CD4-positive, alpha-beta T cell (primary cell): ENCODE data around the gene WDR82. TPM values are rescaled to one million over a fixed set of nuclear protein-coding genes. Genes with fewer than 3 reads are reported as not detected.
A peak's percentile ranks its signal among the peaks of the same experiment; 100 is the strongest.

Source experiments
- ATAC-seq: fragments of 200-7000 bp; cut with Tn5 transposase; one replicate; pipeline ENCODE4 v1.10.0; 2022; ENCODE audit warnings: mild to moderate bottlenecking; ENCODE audit not compliant: poor library complexity
- CTCF ChIA-PET: fragments of 350-600 bp; sonication (Branson Sonifier 250); formaldehyde crosslinking; loops from one replicate; lab custom pipeline; 2021; ENCODE audit warnings: antibody characterized with exemption, inconsistent platforms; lab: Charles Lee
- POLR2A ChIA-PET: fragments of 350-600 bp; sonication (Branson Sonifier 250); formaldehyde crosslinking; loops from one replicate; lab custom pipeline; 2021; ENCODE audit warnings: antibody characterized with exemption, inconsistent platforms; lab: Charles Lee
- DNase-seq, 14 experiments: peaks; one replicate each; pipeline ENCODE4 v3.0.0-alpha.2; 2013 to 2020; ENCODE audit warnings: mixed read lengths in 2 of 14
- H3K27ac ChIP-seq, 2 donors: one replicate each; pipeline versions ENCODE4 v1.5.1 to v1.7.0; 2013; ENCODE audit warnings: low read length in 2 of 2, low read depth in 1 of 2, mild to moderate bottlenecking in 1 of 2
- H3K27me3 ChIP-seq, 2 experiments: 1 replicate in 1 of 2; 2 replicates in 1 of 2; pipeline versions ENCODE4 v1.6.1 to v1.7.0; 2013; ENCODE audit warnings: low read length in 2 of 2, control low read depth in 1 of 2, mild to moderate bottlenecking in 1 of 2, moderate library complexity in 1 of 2; ENCODE audit not compliant: insufficient read depth in 2 of 2, control insufficient read depth in 1 of 2
- H3K36me3 ChIP-seq: one replicate; pipeline ENCODE4 v1.6.1; 2013; ENCODE audit warnings: low read length, control low read depth; ENCODE audit not compliant: insufficient read depth
- H3K4me1 ChIP-seq: one replicate; pipeline ENCODE4 v1.6.1; 2013; ENCODE audit warnings: low read length, control low read depth; ENCODE audit not compliant: insufficient read depth
- H3K4me3 ChIP-seq: one replicate; pipeline ENCODE4 v1.5.1; 2013; ENCODE audit warnings: mild to moderate bottlenecking, low read length, moderate library complexity
- H3K9me3 ChIP-seq, 2 experiments: 1 replicate in 1 of 2; 2 replicates in 1 of 2; pipeline versions ENCODE4 v1.6.1 to v1.7.0; 2013; ENCODE audit warnings: low read length in 2 of 2, mild to moderate bottlenecking in 2 of 2, control low read depth in 1 of 2, moderate library complexity in 1 of 2; ENCODE audit not compliant: control insufficient read depth in 1 of 2, insufficient read depth in 1 of 2
- H3K27ac Mint-ChIP-seq: one replicate; pipeline ENCODE4 v1.8.0; 2020; ENCODE audit warnings: mixed read lengths
- H3K27me3 Mint-ChIP-seq: one replicate; pipeline ENCODE4 v1.8.0; 2021; ENCODE audit warnings: mixed read lengths
- H3K36me3 Mint-ChIP-seq: one replicate; pipeline ENCODE4 v1.8.0; 2021; ENCODE audit warnings: low read depth, mixed read lengths
- H3K4me1 Mint-ChIP-seq: one replicate; pipeline ENCODE4 v1.8.0; 2021; ENCODE audit warnings: low read depth, mixed read lengths
- H3K4me3 Mint-ChIP-seq: one replicate; pipeline ENCODE4 v1.8.0; 2020; ENCODE audit warnings: mild to moderate bottlenecking, mixed read lengths
- H3K9me3 Mint-ChIP-seq: one replicate; pipeline ENCODE4 v1.8.0; 2020; ENCODE audit warnings: mixed read lengths
- intact Hi-C, 2 experiments: fragments of 100-400 bp; cut with DNase I in 1 of 2; cut with micrococcal nuclease in 1 of 2; formaldehyde crosslinking; loops; one replicate each; pipeline versions ENCODE4 v1.15.1 to v1.9.0; 2023 to 2025; cut with DNase I, micrococcal nuclease
- total RNA-seq, 174 experiments: library from RNA in 2 of 174; stranded (reverse) in 2 of 174; gene quantifications; one replicate each; pipeline ENCODE4 v1.2.3 and lab custom pipeline; 2021 to 2026
- TF ChIP-seq, protein P1 (sequence below): fragments of 200-600 bp; IDR thresholded peaks from one replicate; pipeline ENCODE4 v1.8.0; 2022; ENCODE audit warnings: antibody characterized with exemption, mild to moderate bottlenecking

WDR82 gene
- total RNA-seq, 2 experiments from 2014 or later = 114 TPM

DNA sequence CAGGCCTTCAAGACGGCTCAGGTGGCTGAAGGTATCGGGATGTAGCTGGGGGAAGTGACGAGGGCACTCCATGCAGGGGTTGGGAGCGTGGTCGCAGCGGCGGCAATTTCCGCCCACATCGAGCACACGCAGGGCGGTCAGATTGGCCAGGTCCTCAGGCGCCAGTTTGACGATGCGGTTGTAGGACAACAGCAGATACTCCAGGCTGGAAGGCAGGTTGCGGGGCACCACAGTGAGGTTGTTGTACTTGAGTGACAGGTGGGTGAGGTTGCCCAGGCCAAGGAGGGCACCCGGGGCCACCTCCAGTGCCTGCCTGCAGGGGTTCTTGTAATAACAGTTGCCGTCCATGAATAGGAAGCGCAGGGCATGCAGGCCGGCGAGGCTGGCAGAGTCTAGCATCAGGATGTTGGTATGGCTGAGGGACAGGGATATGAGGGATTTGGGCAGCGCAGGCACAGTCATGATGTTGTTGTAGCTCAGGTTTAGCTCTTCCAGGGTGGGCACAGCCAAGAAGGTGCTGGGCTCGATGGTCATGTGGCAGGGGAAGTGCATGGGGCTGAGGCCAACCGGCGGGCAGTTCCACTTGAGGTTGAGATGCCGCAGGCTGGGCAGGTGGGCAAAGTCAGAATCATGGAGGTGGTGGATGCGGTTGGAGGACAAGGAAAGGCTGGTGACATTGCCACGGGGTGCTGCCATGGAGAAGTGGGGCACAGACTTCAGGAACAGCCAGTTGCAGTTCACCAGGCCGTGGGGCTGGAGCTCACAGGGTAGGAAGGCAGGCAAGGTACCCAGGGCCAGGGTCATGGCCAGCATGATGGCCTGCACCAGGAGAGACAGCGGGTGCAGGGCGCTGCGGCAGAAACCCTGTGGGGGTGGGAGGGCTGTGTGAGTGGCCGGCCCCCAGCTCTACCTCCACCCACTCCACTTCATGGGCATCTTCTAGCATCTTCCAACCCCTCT is 54.7 kb downstream of the WDR82 start:
- ATAC-seq = no peak
- H3K27ac ChIP-seq = no peak overlapping the region
- peaks cover 12% of the 10 kb centered on the region for H3K36me3 ChIP-seq
- intact Hi-C loops = loop anchor here (1.0 to 5.0 kb wide), 2 partner anchors 15 to 224 kb away; partner anchors contain the start of gene SEMA3G (in 1 of the 2)
- DNase-seq = peak in 2 of 14 experiments; percentile 7 to 23
- ChIA-PET CTCF (interaction anchor here (1.2 to 1.3 kb wide), 2 partner anchors 7 to 115 kb away, joined by 4 read pairs; no protein-coding TSS in a partner anchor), POLR2A (interaction anchor here (0.6 to 8.6 kb wide), 7 partner anchors 8 to 115 kb away, joined by 3 to 74 read pairs (median 13); partner anchors contain the start of gene TWF2)
- H3K4me3 ChIP-seq = no peak overlapping the region
- peak overlapping the region; percentile 73 for H3K27ac Mint-ChIP-seq
- no peaks in the 10 kb centered on the region for H3K27me3 Mint-ChIP-seq
- H3K36me3 Mint-ChIP-seq = peaks cover 18% of the 10 kb centered on the region
- peak overlapping the region; percentile 45 for H3K4me3 Mint-ChIP-seq
- TF ChIP-seq, protein P1, sequence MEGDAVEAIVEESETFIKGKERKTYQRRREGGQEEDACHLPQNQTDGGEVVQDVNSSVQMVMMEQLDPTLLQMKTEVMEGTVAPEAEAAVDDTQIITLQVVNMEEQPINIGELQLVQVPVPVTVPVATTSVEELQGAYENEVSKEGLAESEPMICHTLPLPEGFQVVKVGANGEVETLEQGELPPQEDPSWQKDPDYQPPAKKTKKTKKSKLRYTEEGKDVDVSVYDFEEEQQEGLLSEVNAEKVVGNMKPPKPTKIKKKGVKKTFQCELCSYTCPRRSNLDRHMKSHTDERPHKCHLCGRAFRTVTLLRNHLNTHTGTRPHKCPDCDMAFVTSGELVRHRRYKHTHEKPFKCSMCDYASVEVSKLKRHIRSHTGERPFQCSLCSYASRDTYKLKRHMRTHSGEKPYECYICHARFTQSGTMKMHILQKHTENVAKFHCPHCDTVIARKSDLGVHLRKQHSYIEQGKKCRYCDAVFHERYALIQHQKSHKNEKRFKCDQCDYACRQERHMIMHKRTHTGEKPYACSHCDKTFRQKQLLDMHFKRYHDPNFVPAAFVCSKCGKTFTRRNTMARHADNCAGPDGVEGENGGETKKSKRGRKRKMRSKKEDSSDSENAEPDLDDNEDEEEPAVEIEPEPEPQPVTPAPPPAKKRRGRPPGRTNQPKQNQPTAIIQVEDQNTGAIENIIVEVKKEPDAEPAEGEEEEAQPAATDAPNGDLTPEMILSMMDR = no peak
- peaks cover 82% of the 10 kb centered on the region for H3K4me1 Mint-ChIP-seq
- H3K9me3 ChIP-seq = no peaks in the 10 kb centered on the region
- peaks cover 91% of the 10 kb centered on the region for H3K4me1 ChIP-seq
- H3K27me3 ChIP-seq = no peaks in the 10 kb centered on the region
- H3K9me3 Mint-ChIP-seq = no peaks in the 10 kb centered on the region

DNA sequence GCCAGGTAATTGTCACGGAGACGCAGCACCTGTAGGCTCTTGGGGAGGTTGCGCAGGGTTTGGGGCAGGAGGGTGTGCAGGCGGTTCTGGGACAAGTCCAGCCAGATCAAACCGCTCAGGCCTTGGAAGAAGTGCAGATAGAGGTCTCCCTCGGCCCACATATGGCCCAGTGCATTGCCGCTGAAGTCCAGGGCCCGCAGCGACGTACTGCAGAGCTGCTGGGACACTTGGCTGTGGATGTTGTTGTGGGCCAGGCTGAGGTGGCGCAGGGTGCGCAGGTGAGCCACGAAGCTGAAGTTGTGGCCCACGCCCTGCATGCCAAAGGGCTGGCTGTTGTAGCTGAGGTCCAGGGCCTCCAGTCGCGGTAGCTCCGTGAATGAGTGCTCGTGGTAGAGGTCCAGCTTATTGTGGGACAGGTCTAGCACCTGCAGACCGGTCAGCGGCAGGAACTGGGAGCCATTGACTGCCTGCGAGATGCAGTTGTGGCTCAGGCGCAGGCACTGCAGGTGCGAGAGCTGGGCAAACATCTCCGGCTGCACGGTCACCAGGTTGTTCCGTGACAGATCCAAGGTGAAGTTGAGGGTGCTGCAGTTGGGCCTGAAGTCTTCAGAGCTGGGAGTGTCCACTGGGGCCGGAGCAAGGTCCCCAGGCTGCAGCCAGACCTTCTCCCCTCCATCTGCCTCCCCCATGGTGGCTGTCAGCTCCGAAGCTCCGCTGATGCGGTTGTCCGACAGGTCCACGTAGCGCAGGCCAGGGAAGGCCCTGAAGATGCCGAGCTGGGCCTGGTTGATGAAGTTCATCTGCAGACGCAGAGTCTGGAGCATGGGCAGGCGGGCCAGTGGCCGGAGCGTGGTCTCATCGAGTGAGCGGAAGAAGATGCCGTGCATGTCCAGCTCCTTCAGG is 55.9 kb downstream of the WDR82 start:
- H3K4me1 ChIP-seq = peaks cover 99% of the 10 kb centered on the region
- Mint-ChIP-seq H3K4me3 (peak overlapping the region; percentile 82), H3K27ac (peak overlapping the region; percentile 89), H3K9me3 (no peaks in the 10 kb centered on the region), H3K36me3 (peaks cover 9% of the 10 kb centered on the region), H3K4me1 (peaks cover 94% of the 10 kb centered on the region), H3K27me3 (no peaks in the 10 kb centered on the region)
- peak in 1 of 14 experiments; percentile 27 for DNase-seq
- POLR2A ChIA-PET = interaction anchor here (0.6 to 8.6 kb wide), 19 partner anchors 9 to 226 kb away, joined by 3 to 74 read pairs (median 5); partner anchors contain the start of genes GLYCTK, POC1A, TWF2 and WDR82
- no peaks in the 10 kb centered on the region for H3K9me3 ChIP-seq
- peaks cover under 1% of the 10 kb centered on the region for H3K36me3 ChIP-seq
- no peaks in the 10 kb centered on the region for H3K27me3 ChIP-seq
- intact Hi-C loops = loop anchor here (1.0 to 5.0 kb wide), 2 partner anchors 16 to 225 kb away; partner anchors contain the start of gene SEMA3G (in 1 of the 2)
- no peak for ATAC-seq
- H3K27ac ChIP-seq = peak overlapping the region in 1 of 2 donors; percentile 52
- TF ChIP-seq, protein P1 = no peak
- CTCF ChIA-PET = interaction anchor here (0.9 to 4.3 kb wide), 4 partner anchors 9 to 117 kb away, joined by 4 to 49 read pairs (median 16); no protein-coding TSS in a partner anchor
- peak overlapping the region; percentile 50 for H3K4me3 ChIP-seq
